ENCODE data around the gene ARHGDIG.

ARHGDIG gene

DNA sequence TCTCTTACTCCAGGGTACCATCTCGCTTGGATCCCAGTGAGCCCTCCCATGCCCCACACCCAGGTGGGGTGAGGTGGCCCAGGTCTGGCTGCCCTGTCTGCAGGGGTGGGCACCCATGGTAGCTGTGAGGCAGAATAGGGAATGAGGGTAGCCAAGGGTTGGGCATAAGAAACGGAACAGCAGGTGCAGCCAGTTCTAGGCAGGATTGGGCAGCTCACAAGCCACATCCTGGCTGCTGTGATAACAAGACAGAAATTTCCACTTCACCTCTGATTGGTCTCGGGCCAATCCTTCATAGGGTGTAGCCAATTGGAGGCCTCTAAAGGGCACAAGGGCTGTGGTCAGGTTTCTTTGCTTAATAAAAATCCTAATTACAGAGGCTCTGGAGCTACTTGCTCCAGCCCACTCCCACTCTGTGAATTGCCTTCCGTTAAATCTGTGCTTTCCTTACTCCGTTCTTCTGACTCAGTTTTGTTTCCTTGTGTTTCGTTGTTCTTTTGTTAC, 1.5 kb upstream of the ARHGDIG start:
- no peak overlapping the region for H3K27ac ChIP-seq (ENCODE audit: low read length)
- H2AFZ ChIP-seq (ENCODE audit: low read length): no peak overlapping the region
- TF ChIP-seq EZH2 (optimal IDR thresholded peaks at IDR 0.05; ENCODE audit: low read depth, low read length) (no peak), EZH2phosphoT487 (IDR thresholded peaks at IDR 0.05; ENCODE audit: low read length) (no peak)
- TF ChIP-seq, protein P1, sequence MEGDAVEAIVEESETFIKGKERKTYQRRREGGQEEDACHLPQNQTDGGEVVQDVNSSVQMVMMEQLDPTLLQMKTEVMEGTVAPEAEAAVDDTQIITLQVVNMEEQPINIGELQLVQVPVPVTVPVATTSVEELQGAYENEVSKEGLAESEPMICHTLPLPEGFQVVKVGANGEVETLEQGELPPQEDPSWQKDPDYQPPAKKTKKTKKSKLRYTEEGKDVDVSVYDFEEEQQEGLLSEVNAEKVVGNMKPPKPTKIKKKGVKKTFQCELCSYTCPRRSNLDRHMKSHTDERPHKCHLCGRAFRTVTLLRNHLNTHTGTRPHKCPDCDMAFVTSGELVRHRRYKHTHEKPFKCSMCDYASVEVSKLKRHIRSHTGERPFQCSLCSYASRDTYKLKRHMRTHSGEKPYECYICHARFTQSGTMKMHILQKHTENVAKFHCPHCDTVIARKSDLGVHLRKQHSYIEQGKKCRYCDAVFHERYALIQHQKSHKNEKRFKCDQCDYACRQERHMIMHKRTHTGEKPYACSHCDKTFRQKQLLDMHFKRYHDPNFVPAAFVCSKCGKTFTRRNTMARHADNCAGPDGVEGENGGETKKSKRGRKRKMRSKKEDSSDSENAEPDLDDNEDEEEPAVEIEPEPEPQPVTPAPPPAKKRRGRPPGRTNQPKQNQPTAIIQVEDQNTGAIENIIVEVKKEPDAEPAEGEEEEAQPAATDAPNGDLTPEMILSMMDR (IDR thresholded peaks at IDR 0.05; ENCODE audit: low read length): no peak
- no peak overlapping the region for H3K4me2 ChIP-seq (ENCODE audit: low read depth, low read length)
- no peak overlapping the region for H3K9ac ChIP-seq (ENCODE audit: low read length)
- peaks cover 36% of the 10 kb centered on the region for H3K27me3 ChIP-seq (replicated peaks; ENCODE audit: insufficient read depth, low read length)
- DNase-seq: no peak
- no peaks in the 10 kb centered on the region for H3K36me3 ChIP-seq (replicated peaks; ENCODE audit: insufficient read depth, low read length)
- no peaks in the 10 kb centered on the region for H4K20me1 ChIP-seq (ENCODE audit: insufficient read depth, low read length)
- no peaks in the 10 kb centered on the region for H3K79me2 ChIP-seq (ENCODE audit: low read length)
- no peaks in the 10 kb centered on the region for H3K4me1 ChIP-seq (ENCODE audit: low read length)
- H3K9me3 ChIP-seq (replicated peaks; ENCODE audit: insufficient read depth, low read length): no peaks in the 10 kb centered on the region
- H3F3A ChIP-seq (ENCODE audit: insufficient read depth, low read length): no peaks in the 10 kb centered on the region
- H3K4me3 ChIP-seq (ENCODE audit: low read length): no peak overlapping the region
- H3K9me2 ChIP-seq (replicated peaks; ENCODE audit: insufficient read depth, low read length): no peaks in the 10 kb centered on the region

GRCh38 chr16:279531-279930, 860 bp upstream of the ARHGDIG start:
- no peak overlapping the region for H2AFZ ChIP-seq (ENCODE audit: low read length)
- H3K4me1 ChIP-seq (ENCODE audit: low read length): no peaks in the 10 kb centered on the region
- no peaks in the 10 kb centered on the region for H3F3A ChIP-seq (ENCODE audit: insufficient read depth, low read length)
- H3K79me2 ChIP-seq (ENCODE audit: low read length): no peaks in the 10 kb centered on the region
- DNase-seq: no peak
- H3K4me2 ChIP-seq (ENCODE audit: low read depth, low read length): no peak overlapping the region
- H3K4me3 ChIP-seq (ENCODE audit: low read length): no peak overlapping the region
- TF ChIP-seq EZH2phosphoT487 (IDR thresholded peaks at IDR 0.05; ENCODE audit: low read length) (no peak), EZH2 (optimal IDR thresholded peaks at IDR 0.05; ENCODE audit: low read depth, low read length) (no peak)
- TF ChIP-seq, protein P1 (IDR thresholded peaks at IDR 0.05; ENCODE audit: low read length): no peak
- H3K36me3 ChIP-seq (replicated peaks; ENCODE audit: insufficient read depth, low read length): no peaks in the 10 kb centered on the region
- H3K27me3 ChIP-seq (replicated peaks; ENCODE audit: insufficient read depth, low read length): peaks cover 30% of the 10 kb centered on the region
- no peaks in the 10 kb centered on the region for H3K9me2 ChIP-seq (replicated peaks; ENCODE audit: insufficient read depth, low read length)
- no peak overlapping the region for H3K27ac ChIP-seq (ENCODE audit: low read length)
- H3K9ac ChIP-seq (ENCODE audit: low read length): no peak overlapping the region
- H3K9me3 ChIP-seq (replicated peaks; ENCODE audit: insufficient read depth, low read length): no peaks in the 10 kb centered on the region
- no peaks in the 10 kb centered on the region for H4K20me1 ChIP-seq (ENCODE audit: insufficient read depth, low read length)

GRCh38 chr16:280005-280460, 358 bp upstream of the ARHGDIG start:
- no peak for DNase-seq
- no peak overlapping the region for H3K27ac ChIP-seq (ENCODE audit: low read length)
- H3F3A ChIP-seq (ENCODE audit: insufficient read depth, low read length): no peaks in the 10 kb centered on the region
- peaks cover 26% of the 10 kb centered on the region for H3K27me3 ChIP-seq (replicated peaks; ENCODE audit: insufficient read depth, low read length)
- H3K9ac ChIP-seq (ENCODE audit: low read length): no peak overlapping the region
- no peaks in the 10 kb centered on the region for H3K4me1 ChIP-seq (ENCODE audit: low read length)
- TF ChIP-seq EZH2phosphoT487 (IDR thresholded peaks at IDR 0.05; ENCODE audit: low read length) (no peak), EZH2 (optimal IDR thresholded peaks at IDR 0.05; ENCODE audit: low read depth, low read length) (no peak)
- TF ChIP-seq, protein P1 (IDR thresholded peaks at IDR 0.05; ENCODE audit: low read length): no peak
- H3K4me3 ChIP-seq (ENCODE audit: low read length): no peak overlapping the region
- no peaks in the 10 kb centered on the region for H3K9me2 ChIP-seq (replicated peaks; ENCODE audit: insufficient read depth, low read length)
- no peaks in the 10 kb centered on the region for H4K20me1 ChIP-seq (ENCODE audit: insufficient read depth, low read length)
- H2AFZ ChIP-seq (ENCODE audit: low read length): no peak overlapping the region
- H3K79me2 ChIP-seq (ENCODE audit: low read length): no peaks in the 10 kb centered on the region
- no peak overlapping the region for H3K4me2 ChIP-seq (ENCODE audit: low read depth, low read length)
- H3K9me3 ChIP-seq (replicated peaks; ENCODE audit: insufficient read depth, low read length): no peaks in the 10 kb centered on the region
- no peaks in the 10 kb centered on the region for H3K36me3 ChIP-seq (replicated peaks; ENCODE audit: insufficient read depth, low read length)

Measured in MM.1S (cell line).